Endothelial cell (in vitro differentiated cells): ENCODE measurements around the gene CNBD2. TPM values are rescaled to one million over a fixed set of nuclear protein-coding genes. Genes with fewer than 3 reads are reported as not detected.
"Not testable (repeated sequence)": the region's sequence is repeated elsewhere in the genome, so short reads cannot be mapped to it uniquely, and the experiment has no call there.

Experiments
- DNase-seq: peaks from one replicate; pipeline ENCODE4 v3.0.0; 2021; ENCODE audit warnings: low spot score
- H3K27ac Mint-ChIP-seq: one replicate; pipeline ENCODE4 v1.8.0; 2021; ENCODE audit warnings: mixed read lengths, inconsistent platforms; ENCODE audit not compliant: unreplicated experiment
- H3K27me3 Mint-ChIP-seq: one replicate; pipeline ENCODE4 v1.8.0; 2021; ENCODE audit warnings: mild to moderate bottlenecking, moderate library complexity, mixed read lengths, inconsistent platforms; ENCODE audit not compliant: unreplicated experiment
- H3K36me3 Mint-ChIP-seq: one replicate; pipeline ENCODE4 v1.8.0; 2021; ENCODE audit warnings: mild to moderate bottlenecking, low read depth, mixed read lengths, inconsistent platforms; ENCODE audit not compliant: unreplicated experiment
- H3K4me1 Mint-ChIP-seq: one replicate; pipeline ENCODE4 v1.8.0; 2021; ENCODE audit warnings: mild to moderate bottlenecking, mixed read lengths, inconsistent platforms; ENCODE audit not compliant: unreplicated experiment
- H3K4me3 Mint-ChIP-seq: one replicate; pipeline ENCODE4 v1.8.0; 2021; ENCODE audit warnings: mild to moderate bottlenecking, mixed read lengths, inconsistent platforms; ENCODE audit not compliant: unreplicated experiment
- H3K9me3 Mint-ChIP-seq: one replicate; pipeline ENCODE4 v1.8.0; 2021; ENCODE audit warnings: mixed read lengths, inconsistent platforms; ENCODE audit not compliant: unreplicated experiment
- total RNA-seq: library from RNA; stranded (reverse); fragmentation: NEBNext Ultra II Directional; extraction: Animal tissue kit (Norgen Biotek cat#: 25700); gene quantifications from one replicate; pipeline ENCODE4 v1.2.1, GENCODE V29; 2021; ENCODE audit not compliant: unreplicated experiment
- TF ChIP-seq, protein P1 (sequence below): fragments of 200-600 bp; sonication (generic); IDR thresholded peaks from one replicate; pipeline ENCODE4 v1.5.0; 2021; ENCODE audit warnings: antibody characterized with exemption; ENCODE audit not compliant: unreplicated experiment

CNBD2 gene
- total RNA-seq, 1 donor from 2014 or later: 8.8 TPM

DNA sequence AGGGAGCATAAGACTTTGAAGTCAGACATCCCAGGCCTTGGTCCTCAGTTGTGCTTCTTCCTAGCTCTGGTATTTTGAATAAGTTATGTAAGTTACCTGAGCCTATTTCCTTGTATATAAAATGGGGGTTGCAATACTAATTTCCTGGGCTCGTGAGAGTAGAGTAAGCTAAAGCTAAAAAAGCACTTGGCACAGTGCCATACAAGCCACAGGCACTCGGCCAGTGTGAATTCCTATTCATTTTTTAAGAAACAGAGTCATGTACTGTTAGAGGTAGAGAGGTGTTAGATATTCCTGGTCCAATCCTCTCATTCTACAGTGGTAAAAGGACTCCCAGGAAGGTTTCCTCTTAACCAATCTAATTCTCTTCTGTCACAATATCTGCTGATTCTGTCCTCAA lies 106.6 kb downstream of the CNBD2 start:
- peaks cover 9% of the 10 kb centered on the region for H3K4me1 Mint-ChIP-seq
- H3K27me3 Mint-ChIP-seq: peaks cover 4% of the 10 kb centered on the region
- no peak for DNase-seq
- no peak overlapping the region for H3K27ac Mint-ChIP-seq
- H3K4me3 Mint-ChIP-seq: no peak overlapping the region
- no peaks in the 10 kb centered on the region for H3K9me3 Mint-ChIP-seq
- TF ChIP-seq, protein P1, sequence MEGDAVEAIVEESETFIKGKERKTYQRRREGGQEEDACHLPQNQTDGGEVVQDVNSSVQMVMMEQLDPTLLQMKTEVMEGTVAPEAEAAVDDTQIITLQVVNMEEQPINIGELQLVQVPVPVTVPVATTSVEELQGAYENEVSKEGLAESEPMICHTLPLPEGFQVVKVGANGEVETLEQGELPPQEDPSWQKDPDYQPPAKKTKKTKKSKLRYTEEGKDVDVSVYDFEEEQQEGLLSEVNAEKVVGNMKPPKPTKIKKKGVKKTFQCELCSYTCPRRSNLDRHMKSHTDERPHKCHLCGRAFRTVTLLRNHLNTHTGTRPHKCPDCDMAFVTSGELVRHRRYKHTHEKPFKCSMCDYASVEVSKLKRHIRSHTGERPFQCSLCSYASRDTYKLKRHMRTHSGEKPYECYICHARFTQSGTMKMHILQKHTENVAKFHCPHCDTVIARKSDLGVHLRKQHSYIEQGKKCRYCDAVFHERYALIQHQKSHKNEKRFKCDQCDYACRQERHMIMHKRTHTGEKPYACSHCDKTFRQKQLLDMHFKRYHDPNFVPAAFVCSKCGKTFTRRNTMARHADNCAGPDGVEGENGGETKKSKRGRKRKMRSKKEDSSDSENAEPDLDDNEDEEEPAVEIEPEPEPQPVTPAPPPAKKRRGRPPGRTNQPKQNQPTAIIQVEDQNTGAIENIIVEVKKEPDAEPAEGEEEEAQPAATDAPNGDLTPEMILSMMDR: no peak
- H3K36me3 Mint-ChIP-seq: peaks cover 4% of the 10 kb centered on the region

DNA sequence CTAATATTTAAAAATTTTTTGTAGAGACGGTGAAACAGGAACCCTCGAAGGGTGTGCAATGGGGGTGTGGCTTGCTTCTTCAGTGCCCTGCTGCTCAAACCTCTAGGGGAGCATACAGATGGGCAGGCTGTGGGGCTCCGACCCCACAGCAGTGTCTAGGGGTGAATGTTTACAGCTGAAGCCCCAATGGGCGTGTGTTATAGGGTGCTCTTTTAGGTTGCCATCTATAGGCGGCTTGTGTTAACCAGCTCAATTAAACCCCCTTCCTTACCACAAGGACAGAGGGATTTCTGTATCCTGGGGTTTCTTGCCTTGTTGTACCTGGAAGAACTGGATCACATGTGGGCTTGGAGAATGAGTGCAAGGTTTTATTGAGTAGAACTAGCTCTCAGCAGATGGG lies 109.4 kb downstream of the CNBD2 start:
- not testable (repeated sequence) for H3K27ac Mint-ChIP-seq, H3K4me3 Mint-ChIP-seq, H3K27me3 Mint-ChIP-seq, H3K9me3 Mint-ChIP-seq, H3K4me1 Mint-ChIP-seq, DNase-seq, H3K36me3 Mint-ChIP-seq

DNA sequence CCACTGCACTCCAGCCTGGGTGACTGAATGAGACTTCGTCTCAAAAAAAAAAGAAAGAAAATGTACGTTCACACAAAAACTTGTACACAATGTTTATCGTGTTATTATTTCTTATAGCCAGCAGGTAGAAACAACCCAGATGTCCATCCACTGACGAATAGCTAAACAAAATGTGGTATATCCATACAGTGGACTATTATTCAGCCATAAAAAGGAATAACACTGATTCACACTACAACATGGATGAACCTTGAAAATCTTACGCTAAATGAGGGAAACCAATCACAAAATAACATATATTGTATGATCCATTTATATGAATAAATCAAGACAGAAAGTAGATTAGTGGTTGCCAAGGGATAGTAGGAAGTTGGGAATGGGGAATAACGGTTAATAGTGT lies 111.1 kb downstream of the CNBD2 start:
- peaks cover 4% of the 10 kb centered on the region for H3K36me3 Mint-ChIP-seq
- no peak for DNase-seq
- H3K27ac Mint-ChIP-seq: no peak overlapping the region
- no peaks in the 10 kb centered on the region for H3K4me1 Mint-ChIP-seq
- TF ChIP-seq, protein P1: no peak
- peaks cover 4% of the 10 kb centered on the region for H3K27me3 Mint-ChIP-seq
- no peaks in the 10 kb centered on the region for H3K9me3 Mint-ChIP-seq
- no peak overlapping the region for H3K4me3 Mint-ChIP-seq

DNA sequence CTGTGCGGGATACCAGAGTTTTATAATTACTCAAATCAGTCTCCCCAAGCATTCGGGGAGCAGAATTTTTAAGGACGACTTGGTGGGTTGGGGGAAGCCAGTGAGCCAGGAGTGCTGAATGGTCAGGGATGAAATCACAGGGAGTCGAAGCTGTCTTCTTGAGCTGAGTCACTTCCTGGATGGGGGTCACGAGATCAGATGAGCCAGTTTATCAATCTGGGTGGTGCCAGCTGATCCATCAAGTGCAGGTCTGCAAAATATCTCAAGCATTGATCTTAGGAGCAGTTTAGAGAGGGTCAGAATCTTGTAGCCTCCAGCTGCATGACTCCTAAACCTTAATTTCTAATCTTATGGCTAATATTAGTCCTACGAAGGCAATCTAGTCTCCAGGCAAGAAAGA lies 111.6 kb downstream of the CNBD2 start:
- not testable (repeated sequence) for H3K4me1 Mint-ChIP-seq, H3K9me3 Mint-ChIP-seq, H3K4me3 Mint-ChIP-seq, H3K27me3 Mint-ChIP-seq, H3K27ac Mint-ChIP-seq, DNase-seq, H3K36me3 Mint-ChIP-seq

Other genes with a start within 250 kb of the CNBD2 start
- gene RBM39, start 226.3 kb upstream of the CNBD2 start, total RNA-seq: 308 TPM
- 101 TPM for gene PHF20, start 196.6 kb upstream of the CNBD2 start, total RNA-seq
- gene SCAND1, start 14.1 kb upstream of the CNBD2 start, total RNA-seq: 86.2 TPM
- gene EPB41L1, start 186.2 kb downstream of the CNBD2 start, total RNA-seq: 19.3 TPM